ENCODE data around the gene EFCAB6.

GRCh38 chr22:43812149-43812842 lies at the start of gene EFCAB6:
- no peak for TF ChIP-seq CEBPB (IDR thresholded peaks at IDR 0.05; ENCODE audit: borderline replicate concordance in 1 of 2, low read depth in 2 of 2, low read length in 2 of 2)
- TF ChIP-seq ATF3 (IDR thresholded peaks at IDR 0.05; ENCODE audit: borderline replicate concordance, extremely low read depth, low read depth, low read length) = no peak

Measured in GM12878 (cell line).